A549 (cell line): ENCODE data around the gene FAM149B1. TPM values are rescaled to one million over a fixed set of nuclear protein-coding genes. Genes with fewer than 3 reads are reported as not detected.

ENCODE experiments used
- ATAC-seq, 2 experiments: fragments of 200-7000 bp in 1 of 2; fragments of >200 bp in 1 of 2; cut with Nextera tagmentation in 1 of 2; cut with Tn5 transposase in 1 of 2; 3 replicates each; pipeline versions ENCODE4 v1.8.0 to v1.9.1; 2018 to 2020; ENCODE audit warnings: mild to moderate bottlenecking in 1 of 2, moderate library complexity in 1 of 2
- CTCF ChIA-PET: fragments of 300-600 bp; sonication (Branson Sonifier 250); formaldehyde crosslinking; extraction: SDS; loops from one replicate; lab custom pipeline; 2021; ENCODE audit warnings: antibody characterized with exemption, inconsistent platforms; lab: Yijun Ruan, JAX
- POLR2A ChIA-PET: fragments of 350-600 bp; formaldehyde crosslinking; extraction: SDS; loops from one replicate; lab custom pipeline; 2021; ENCODE audit warnings: antibody characterized with exemption, inconsistent platforms; lab: Yijun Ruan, JAX
- DNase-seq, 2 experiments: peaks; one replicate each; pipeline versions ENCODE4 v3.0.0 to v3.0.0-alpha.2; 2011 to 2016; ENCODE audit warnings: low read depth in 1 of 2, low spot score in 1 of 2
- FAIRE-seq: peaks from 2 replicates; lab custom pipeline; 2011; peaks lifted over from hg19 to GRCh38; lab: Jason Lieb, UNC
- H3K27ac ChIP-seq, 2 experiments: fragments of >200 bp; sonication (Bioruptor Twin); formaldehyde crosslinking; 3 replicates each; pipeline ENCODE4 v1.5.1; 2016 to 2017
- H3K4me1 ChIP-seq: fragments of >200 bp; sonication (Bioruptor Twin); formaldehyde crosslinking; 3 replicates; pipeline ENCODE4 v1.6.1; 2016
- H3K4me2 ChIP-seq: fragments of >200 bp; sonication (Bioruptor Twin); formaldehyde crosslinking; 3 replicates; pipeline ENCODE4 v1.6.1; 2016
- H3K4me3 ChIP-seq: fragments of >200 bp; sonication (Bioruptor Twin); formaldehyde crosslinking; 3 replicates; pipeline ENCODE4 v1.5.1; 2016
- H3K9me3 ChIP-seq: fragments of >200 bp; sonication (Bioruptor Twin); formaldehyde crosslinking; 3 replicates; pipeline ENCODE4 v1.6.1; 2016
- CBX2 ChIP-seq: fragments of 200-600 bp; sonication (generic); IDR thresholded peaks from 2 replicates; pipeline ENCODE4 v1.6.1; 2016; ENCODE audit warnings: low read depth, mild to moderate bottlenecking, borderline replicate concordance
- CHD2 ChIP-seq: fragments of 150-350 bp; IDR thresholded peaks from 2 replicates; pipeline ENCODE4 v1.6.1; 2014; ENCODE audit warnings: low read length; ENCODE audit not compliant: partially characterized antibody
- CHD4 ChIP-seq: fragments of 200-600 bp; sonication (generic); IDR thresholded peaks from 2 replicates; pipeline ENCODE4 v1.6.1; 2016; ENCODE audit warnings: antibody characterized with exemption, mild to moderate bottlenecking, borderline replicate concordance
- EHF ChIP-seq: fragments of 250-450 bp; sonication (Bioruptor Pico); IDR thresholded peaks from 2 replicates; pipeline ENCODE4 v1.5.0; 2020; ENCODE audit warnings: mild to moderate bottlenecking
- FOSB ChIP-seq: fragments of 250-450 bp; sonication (Bioruptor Pico); IDR thresholded peaks from 2 replicates; pipeline ENCODE4 v1.5.0; 2020; ENCODE audit warnings: mild to moderate bottlenecking, moderate library complexity
- FOSL2 ChIP-seq, 2 experiments: fragments of 450-650 bp in 1 of 2; fragments of >200 bp in 1 of 2; sonication (Bioruptor Twin) in 1 of 2; formaldehyde crosslinking; IDR thresholded peaks; 2 replicates each; pipeline versions ENCODE4 v1.5.0 to v1.6.1; 2016 to 2020; ENCODE audit warnings: mild to moderate bottlenecking in 1 of 2, moderate library complexity in 1 of 2
- FOXS1 ChIP-seq: fragments of 250-450 bp; sonication (Bioruptor Pico); IDR thresholded peaks from 2 replicates; pipeline ENCODE4 v1.5.0; 2020; ENCODE audit warnings: mild to moderate bottlenecking, moderate library complexity
- HDAC2 ChIP-seq: fragments of 200-600 bp; sonication (generic); IDR thresholded peaks from 2 replicates; pipeline ENCODE4 v1.6.1; 2016
- HES2 ChIP-seq: fragments of >200 bp; sonication (Bioruptor Twin); formaldehyde crosslinking; IDR thresholded peaks from 2 replicates; pipeline ENCODE4 v1.6.1; 2016
- JUNB ChIP-seq: fragments of >200 bp; sonication (Bioruptor Twin); formaldehyde crosslinking; IDR thresholded peaks from 2 replicates; pipeline ENCODE4 v1.6.1; 2016
- MAZ ChIP-seq: fragments of 150-350 bp; IDR thresholded peaks from 2 replicates; pipeline ENCODE4 v1.6.1; 2014; ENCODE audit warnings: antibody characterized with exemption, low read depth, low read length, borderline replicate concordance
- MYC ChIP-seq: IDR thresholded peaks from 2 replicates; pipeline ENCODE4 v1.6.1; 2012; ENCODE audit warnings: mild to moderate bottlenecking, inconsistent platforms, low read length, improper control_type of control experiment, borderline replicate concordance
- PHF8 ChIP-seq: fragments of 200-600 bp; sonication (generic); IDR thresholded peaks from 2 replicates; pipeline ENCODE4 v1.6.1; 2016; ENCODE audit warnings: low read depth, mild to moderate bottlenecking, antibody characterized with exemption, moderate library complexity, borderline replicate concordance
- RARB ChIP-seq: fragments of 250-450 bp; sonication (Bioruptor Pico); IDR thresholded peaks from 2 replicates; pipeline ENCODE4 v1.8.0; 2021; ENCODE audit warnings: mild to moderate bottlenecking, moderate library complexity
- RCOR1 ChIP-seq: fragments of 150-350 bp; IDR thresholded peaks from 2 replicates; pipeline ENCODE4 v1.6.1; 2014; ENCODE audit warnings: antibody characterized with exemption, low read length, low read depth
- TFCP2L1 ChIP-seq: fragments of 250-450 bp; sonication (Bioruptor Pico); IDR thresholded peaks from 2 replicates; pipeline ENCODE4 v1.5.0; 2021; ENCODE audit warnings: mild to moderate bottlenecking
- TP53 ChIP-seq: fragments of 250-450 bp; sonication (Bioruptor Pico); IDR thresholded peaks from 2 replicates; pipeline ENCODE4 v1.5.0; 2021; ENCODE audit warnings: mild to moderate bottlenecking, moderate library complexity
- USF2 ChIP-seq: fragments of 450-650 bp; IDR thresholded peaks from 2 replicates; pipeline ENCODE4 v1.6.1; 2014; ENCODE audit warnings: antibody characterized with exemption
- ZC3H11A ChIP-seq: fragments of 450-650 bp; IDR thresholded peaks from 2 replicates; pipeline ENCODE4 v1.6.1; 2014; ENCODE audit warnings: antibody characterized with exemption, mild to moderate bottlenecking
- ZSCAN20 ChIP-seq: fragments of 250-450 bp; sonication (Bioruptor Pico); IDR thresholded peaks from 2 replicates; pipeline ENCODE4 v1.8.0; 2022; ENCODE audit warnings: mild to moderate bottlenecking, moderate library complexity
- WGBS: methylation state at CpG from one replicate; pipeline ENCODE4 v1.1.6; 2017; ENCODE audit errors: missing lambda C conversion rate; 5-methylcytosine and 5-hydroxymethylcytosine counted together
- polyA plus RNA-seq, 4 experiments: library from polyadenylated mRNA; depleted of rRNA in 3 of 4; stranded (reverse); fragments of >200 nt; fragmentation: RNase III in 1 of 4; extraction: RNeasy Plus Mini Kit Qiagen cat#74134 plus additional on column Dnase treatment in 1 of 4; gene quantifications; 2 replicates in 3 of 4; 3 replicates in 1 of 4; pipeline ENCODE4 v1.2.3, GENCODE V29; 2011 to 2017
- TF ChIP-seq, protein P1 (sequence below): IDR thresholded peaks from 2 replicates; pipeline ENCODE4 v1.6.1; 2012; ENCODE audit warnings: low read depth, borderline replicate concordance
- TF ChIP-seq, protein P2 (sequence below): fragments of 250-450 bp; sonication (Bioruptor Pico); IDR thresholded peaks from 2 replicates; pipeline ENCODE4 v1.5.0; 2021; ENCODE audit warnings: mild to moderate bottlenecking, moderate library complexity, borderline replicate concordance
- TF ChIP-seq, protein P3 (sequence below): IDR thresholded peaks from 2 replicates; pipeline ENCODE4 v1.6.1; 2012

The FAM149B1 gene
- polyA plus RNA-seq, 2 of the 4 experiments (the other 2 are of a cell fraction): 6.9 to 26.7 TPM

DNA sequence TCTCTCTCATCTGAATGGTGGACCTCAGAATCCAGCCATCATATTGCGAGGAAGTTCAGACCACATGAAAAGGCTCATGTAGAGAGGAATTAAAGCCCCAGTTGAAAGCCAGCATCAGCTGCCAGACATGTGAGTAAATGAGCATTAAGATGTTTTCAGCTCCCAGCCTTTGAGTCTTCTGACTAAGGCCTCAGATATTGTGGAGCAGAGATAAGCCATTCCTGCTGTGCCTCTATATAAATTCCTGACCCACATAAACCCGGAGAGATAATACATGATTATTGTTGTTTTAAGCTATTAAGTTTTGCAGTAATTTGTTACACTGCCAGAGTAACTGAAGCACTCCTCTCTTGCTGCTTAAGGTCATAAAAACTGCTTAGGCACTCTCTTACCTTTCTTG is 14.6 kb downstream of the FAM149B1 start:
- no peak overlapping the region for H3K27ac ChIP-seq
- POLR2A ChIA-PET: interaction anchor here (2.4 kb wide), 1 partner anchor 14 kb away, joined by 8 read pairs; no protein-coding TSS in a partner anchor
- no peak overlapping the region for H3K4me3 ChIP-seq
- ATAC-seq (no peak), FAIRE-seq (no peak), DNase-seq (no peak)
- CTCF ChIA-PET: interaction anchor here (0.9 to 1.7 kb wide), 3 partner anchors 10 to 24 kb away, joined by 3 to 5 read pairs (median 4); no protein-coding TSS in a partner anchor
- 64% methylated on average over 2 of the region's 2 CpGs for WGBS
- H3K4me2 ChIP-seq: no peak overlapping the region
- no peaks in the 10 kb centered on the region for H3K9me3 ChIP-seq
- TF ChIP-seq ZSCAN20 (CRISPR knock-in tag) (no peak), PHF8 (no peak), USF2 (no peak), JUNB (no peak), FOSL2 (IDR thresholded peaks at IDR 0.05) (no peak), FOSL2 (CRISPR knock-in tag; IDR thresholded peaks at IDR 0.05) (no peak), CBX2 (no peak), CHD2 (no peak), MYC (no peak), HES2 (no peak), RARB (no peak), HDAC2 (no peak), EHF (CRISPR knock-in tag) (no peak), FOXS1 (CRISPR knock-in tag) (no peak), ZC3H11A (no peak), MAZ (no peak)
- TF ChIP-seq, protein P1, sequence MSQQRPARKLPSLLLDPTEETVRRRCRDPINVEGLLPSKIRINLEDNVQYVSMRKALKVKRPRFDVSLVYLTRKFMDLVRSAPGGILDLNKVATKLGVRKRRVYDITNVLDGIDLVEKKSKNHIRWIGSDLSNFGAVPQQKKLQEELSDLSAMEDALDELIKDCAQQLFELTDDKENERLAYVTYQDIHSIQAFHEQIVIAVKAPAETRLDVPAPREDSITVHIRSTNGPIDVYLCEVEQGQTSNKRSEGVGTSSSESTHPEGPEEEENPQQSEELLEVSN: no peak
- TF ChIP-seq, protein P2, sequence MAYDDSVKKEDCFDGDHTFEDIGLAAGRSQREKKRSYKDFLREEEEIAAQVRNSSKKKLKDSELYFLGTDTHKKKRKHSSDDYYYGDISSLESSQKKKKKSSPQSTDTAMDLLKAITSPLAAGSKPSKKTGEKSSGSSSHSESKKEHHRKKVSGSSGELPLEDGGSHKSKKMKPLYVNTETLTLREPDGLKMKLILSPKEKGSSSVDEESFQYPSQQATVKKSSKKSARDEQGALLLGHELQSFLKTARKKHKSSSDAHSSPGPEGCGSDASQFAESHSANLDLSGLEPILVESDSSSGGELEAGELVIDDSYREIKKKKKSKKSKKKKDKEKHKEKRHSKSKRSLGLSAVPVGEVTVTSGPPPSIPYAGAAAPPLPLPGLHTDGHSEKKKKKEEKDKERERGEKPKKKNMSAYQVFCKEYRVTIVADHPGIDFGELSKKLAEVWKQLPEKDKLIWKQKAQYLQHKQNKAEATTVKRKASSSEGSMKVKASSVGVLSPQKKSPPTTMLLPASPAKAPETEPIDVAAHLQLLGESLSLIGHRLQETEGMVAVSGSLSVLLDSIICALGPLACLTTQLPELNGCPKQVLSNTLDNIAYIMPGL (CRISPR knock-in tag): no peak
- H3K4me1 ChIP-seq: no peaks in the 10 kb centered on the region

DNA sequence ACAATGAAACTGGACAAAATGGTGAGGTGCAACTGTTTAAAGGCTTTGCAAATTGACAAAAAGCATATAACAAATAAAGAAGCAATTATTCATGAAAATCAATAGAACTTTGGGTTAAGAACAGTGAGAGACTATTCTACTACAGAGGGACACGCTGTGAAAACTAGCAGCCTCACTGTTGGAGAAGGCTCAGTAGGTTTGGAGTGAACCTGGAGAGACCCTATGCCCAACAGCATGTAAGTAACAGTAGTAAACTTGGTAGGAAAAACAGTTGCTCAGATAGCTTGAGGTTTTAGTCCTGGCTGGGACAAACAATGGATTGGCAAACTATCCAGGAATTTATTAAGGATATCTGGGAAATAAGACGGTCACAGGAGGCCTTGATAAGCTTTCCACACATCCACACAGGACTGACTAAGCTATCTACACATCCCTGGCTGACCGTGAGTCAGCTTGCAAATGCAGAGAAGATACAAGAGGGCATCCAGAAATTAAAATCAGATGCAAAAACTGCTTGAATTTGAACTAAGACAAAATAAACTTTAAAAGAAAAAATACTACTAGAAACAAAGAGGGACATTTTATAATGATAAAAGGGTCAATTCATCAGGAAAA is 15.9 kb downstream of the FAM149B1 start:
- TF ChIP-seq FOSB: no peak
- TF ChIP-seq TP53: no peak
- TF ChIP-seq, protein P3, sequence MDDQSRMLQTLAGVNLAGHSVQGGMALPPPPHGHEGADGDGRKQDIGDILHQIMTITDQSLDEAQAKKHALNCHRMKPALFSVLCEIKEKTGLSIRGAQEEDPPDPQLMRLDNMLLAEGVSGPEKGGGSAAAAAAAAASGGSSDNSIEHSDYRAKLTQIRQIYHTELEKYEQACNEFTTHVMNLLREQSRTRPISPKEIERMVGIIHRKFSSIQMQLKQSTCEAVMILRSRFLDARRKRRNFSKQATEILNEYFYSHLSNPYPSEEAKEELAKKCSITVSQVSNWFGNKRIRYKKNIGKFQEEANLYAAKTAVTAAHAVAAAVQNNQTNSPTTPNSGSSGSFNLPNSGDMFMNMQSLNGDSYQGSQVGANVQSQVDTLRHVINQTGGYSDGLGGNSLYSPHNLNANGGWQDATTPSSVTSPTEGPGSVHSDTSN: no peak
- TF ChIP-seq RCOR1: no peak
- TF ChIP-seq TFCP2L1 (CRISPR knock-in tag): no peak
- TF ChIP-seq CHD4: no peak
- POLR2A ChIA-PET: no interaction called here
- DNase-seq: no peak
- 72% methylated on average over 3 of the region's 3 CpGs for WGBS
- Histone ChIP-seq H3K4me2 (no peak overlapping the region), H3K4me3 (no peak overlapping the region), H3K9me3 (no peaks in the 10 kb centered on the region), H3K4me1 (no peaks in the 10 kb centered on the region), H3K27ac (no peak overlapping the region)
- no peak for FAIRE-seq
- CTCF ChIA-PET: interaction anchor here (0.7 to 2.0 kb wide), 5 partner anchors 8 to 623 kb away, joined by 3 to 7 read pairs (median 3); no protein-coding TSS in a partner anchor
- ATAC-seq: no peak
